G401.6 (cell line): Measurements from ENCODE around the gene HSD17B8.

Source experiments
- FAIRE-seq: peaks from 2 replicates; lab custom pipeline; 2012; peaks lifted over from hg19 to GRCh38; lab: Jason Lieb, UNC

Gene HSD17B8

DNA sequence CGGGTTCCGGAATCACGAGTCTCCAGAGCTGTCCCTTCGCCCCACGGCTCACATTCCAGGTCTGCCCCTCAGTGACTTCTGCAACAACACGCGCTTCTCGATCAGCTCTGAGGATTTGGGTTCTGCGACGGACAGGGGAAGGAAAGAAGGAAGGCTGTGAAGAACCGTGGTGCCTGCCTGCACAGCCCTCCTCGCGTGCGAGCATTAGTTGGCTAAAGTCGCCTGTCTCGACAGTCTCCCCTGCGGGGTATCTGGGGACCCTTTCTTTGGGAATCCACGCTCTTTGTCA lies 44.1 kb downstream of the HSD17B8 start:
- no peak for FAIRE-seq

DNA sequence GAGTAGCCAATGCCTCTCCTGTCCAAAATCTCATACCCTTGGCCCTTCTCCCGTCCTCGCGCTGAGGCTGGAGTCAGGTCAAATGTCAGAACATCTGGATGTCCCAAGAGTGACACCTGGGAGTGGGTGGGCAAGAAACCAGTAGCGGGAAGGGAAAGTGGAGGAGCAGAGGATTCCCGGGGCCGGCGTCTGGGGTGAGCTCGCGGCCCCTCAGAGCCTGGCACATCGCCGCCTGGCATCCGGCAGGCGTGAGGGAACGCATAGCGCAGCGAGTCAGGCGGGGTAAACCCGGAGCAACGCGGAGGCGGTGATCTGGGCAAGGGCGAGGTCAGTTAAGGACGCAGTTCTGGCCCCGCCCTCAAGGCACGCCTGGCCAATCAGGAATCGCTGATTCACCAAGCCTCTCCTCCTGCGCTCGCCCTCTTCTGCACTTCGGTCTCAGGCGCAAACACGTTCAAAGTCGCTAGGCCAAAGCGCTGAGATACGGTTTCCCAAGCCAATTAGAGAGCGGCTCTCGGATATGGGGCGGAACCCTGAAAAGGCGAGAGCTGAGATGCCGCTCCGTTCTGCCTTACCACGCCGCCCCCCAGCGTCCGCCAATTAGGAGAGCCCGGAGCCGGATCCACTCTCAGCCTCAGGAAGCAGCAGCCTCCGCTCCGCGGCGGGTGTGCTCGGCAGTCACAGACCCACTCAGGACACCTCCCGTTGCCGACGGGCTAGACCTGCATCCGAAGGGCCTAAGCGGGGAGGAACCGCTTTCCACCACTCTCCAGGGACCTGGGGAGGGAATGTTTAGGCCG lies 44.7 kb downstream of the HSD17B8 start:
- peak; percentile 99 for FAIRE-seq

DNA sequence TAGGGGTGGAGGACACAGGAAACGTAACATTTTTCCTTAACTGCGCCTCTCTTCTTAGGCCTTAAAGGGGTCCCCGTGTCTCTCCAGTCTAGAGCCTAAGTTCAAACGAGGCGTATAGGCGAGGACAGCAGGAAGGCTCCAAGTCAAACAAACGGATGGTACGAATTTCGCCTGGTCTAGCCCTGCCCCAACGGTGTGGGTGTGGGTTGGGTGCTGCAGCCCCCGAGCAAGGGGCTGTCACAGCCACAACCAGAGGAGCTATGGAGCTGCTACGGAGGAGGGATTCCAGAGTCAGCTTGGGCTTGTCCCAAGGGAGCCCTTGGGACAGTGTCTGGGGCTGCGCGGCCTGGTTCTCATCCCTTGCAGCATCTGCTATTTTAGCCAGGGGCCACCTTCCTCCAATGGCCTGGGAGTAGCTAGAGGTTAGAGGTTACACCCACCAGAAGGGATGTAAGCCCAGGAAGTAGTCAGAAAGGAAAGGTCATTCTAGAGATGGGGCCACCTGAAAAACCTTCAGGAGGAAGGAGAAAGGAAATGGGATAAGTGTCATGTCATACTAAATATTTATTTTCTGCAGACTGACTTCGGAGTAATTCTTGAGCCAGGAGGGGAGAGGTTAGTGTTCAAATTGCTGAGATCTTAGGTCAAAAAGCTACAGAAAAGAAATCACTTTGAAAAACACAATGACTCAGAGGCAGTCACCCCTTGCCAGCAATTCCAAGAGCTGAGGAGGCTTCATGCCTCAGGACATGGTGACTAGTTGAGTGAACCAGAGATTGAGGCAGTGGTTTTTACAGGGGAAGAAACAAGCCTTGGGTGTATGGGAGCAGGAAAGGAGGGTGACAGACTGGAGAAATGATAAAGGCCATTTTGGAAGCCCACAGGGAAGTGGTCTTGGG lies 45.5 kb downstream of the HSD17B8 start:
- FAIRE-seq, result no peak

DNA sequence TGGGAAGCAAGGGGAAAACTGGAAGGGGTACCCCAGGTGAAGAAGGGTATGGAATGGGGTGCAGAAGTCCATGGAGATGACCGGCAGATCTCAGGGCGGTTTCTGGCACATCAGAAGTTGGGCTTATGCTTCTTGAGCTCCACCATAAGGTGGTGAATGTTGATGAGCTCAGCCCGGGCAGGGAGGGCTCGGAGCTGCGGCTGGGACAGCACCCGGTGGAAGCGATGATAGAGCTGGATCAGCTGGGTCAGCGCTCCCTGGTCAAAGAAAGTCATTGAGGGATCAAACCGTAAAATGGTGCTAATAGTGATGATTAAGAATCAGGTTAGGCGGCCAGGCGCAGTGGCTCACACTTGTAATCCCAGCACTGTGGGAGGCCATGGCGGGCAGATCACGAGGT lies 46.3 kb downstream of the HSD17B8 start:
- FAIRE-seq, result no peak

GRCh38 chr6:33251395-33252012 lies 47.0 kb downstream of the HSD17B8 start:
- no peak for FAIRE-seq

- no peak for FAIRE-seq
Measured at GRCh38 chr6:33252759-33253158, 48.3 kb downstream of the HSD17B8 start.

DNA sequence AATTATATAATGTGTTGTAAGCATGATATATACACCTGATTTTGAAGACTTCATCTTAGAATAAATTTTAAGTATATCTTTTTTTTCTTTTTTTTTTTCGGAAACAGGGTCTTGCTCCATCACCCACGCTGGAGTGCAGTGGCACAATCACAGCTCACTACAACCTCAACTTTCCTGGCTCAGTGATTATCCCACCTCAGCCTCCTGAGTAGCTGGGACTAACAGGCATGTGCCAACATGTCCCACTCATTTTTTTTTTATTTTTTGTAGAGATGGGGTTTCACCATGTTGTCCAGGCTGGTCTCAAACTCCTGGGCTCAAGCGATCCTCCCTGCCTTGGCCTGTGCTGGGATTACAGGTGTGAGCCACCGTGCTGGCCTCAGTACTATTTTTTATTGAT lies 50.1 kb downstream of the HSD17B8 start:
- FAIRE-seq, result no peak
